HG02610 (cell line): ENCODE measurements around the gene OR52J3.

Experiments used
- ATAC-seq: cut with Tn5 transposase; IDR thresholded peaks from one replicate; pipeline ENCODE4 v1.9.1; 2021; ENCODE audit warnings: mild to moderate bottlenecking, moderate library complexity; ENCODE audit not compliant: unreplicated experiment

Gene OR52J3

DNA sequence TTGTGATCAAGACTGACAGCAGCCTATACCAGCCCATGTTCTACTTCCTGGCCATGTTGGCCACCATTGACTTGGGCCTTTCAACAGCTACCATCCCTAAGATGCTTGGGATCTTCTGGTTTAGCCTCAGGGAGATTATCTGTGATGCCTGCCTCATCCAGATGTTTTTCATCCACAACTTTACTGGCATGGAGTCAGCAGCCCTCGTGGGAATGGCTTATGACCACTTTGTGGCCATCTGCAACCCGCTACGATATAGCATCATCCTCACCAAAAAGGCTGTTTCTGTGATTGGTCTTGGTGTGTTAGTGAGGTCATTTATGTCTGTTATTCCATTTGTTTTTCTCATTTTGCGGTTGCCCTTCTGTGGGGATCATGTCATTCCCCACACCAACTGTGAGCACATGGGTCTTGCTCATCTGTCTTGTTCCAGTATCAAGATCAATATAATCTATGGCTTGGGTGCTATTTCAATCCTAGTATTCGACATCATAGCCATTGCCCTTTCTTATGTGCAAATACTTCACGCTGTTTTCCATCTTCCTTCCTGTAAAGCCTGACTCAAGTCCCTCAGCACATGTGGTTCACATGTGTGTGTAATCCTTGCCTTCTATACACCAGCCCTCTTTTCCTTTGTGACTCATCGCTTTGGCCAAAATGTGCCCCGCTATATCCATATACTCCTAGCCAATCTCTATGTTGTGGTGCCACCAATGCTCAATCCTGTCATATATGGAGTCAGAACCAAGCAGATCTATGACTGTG, 46.7 kb downstream of the OR52J3 start:
- no peak for ATAC-seq

DNA sequence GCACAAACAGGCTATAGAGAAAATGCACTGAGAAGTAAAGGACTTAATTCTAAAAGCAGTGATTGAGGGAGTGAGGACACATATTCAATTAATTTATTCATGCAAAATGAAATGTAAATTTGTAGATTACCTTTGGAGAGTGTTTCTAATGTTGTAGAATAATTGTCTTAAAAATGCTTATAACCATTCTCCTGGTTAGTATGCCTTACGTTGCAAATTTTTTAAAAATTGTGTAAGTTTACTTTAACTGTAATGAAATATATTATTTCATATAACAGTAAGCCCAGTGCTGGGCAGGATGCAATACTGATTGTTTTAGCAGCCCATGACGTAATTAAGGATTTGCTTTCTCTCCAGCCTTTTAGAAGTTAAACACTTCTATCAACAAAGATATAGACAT, 49.7 kb downstream of the OR52J3 start:
- no peak for ATAC-seq
